Fibroblast of lung (primary cell): ENCODE measurements around the gene CHEK2. TPM values are rescaled to one million over a fixed set of nuclear protein-coding genes. Genes with fewer than 3 reads are reported as not detected.
"Not testable (repeated sequence)": the region's sequence is repeated elsewhere in the genome, so short reads cannot be mapped to it uniquely, and the experiment has no call there.

Experiments used
- DNase-seq, 2 donors: peaks; one replicate each; pipeline versions ENCODE4 v3.0.0 to v3.0.0-alpha.2; 2010; ENCODE audit warnings: low read depth in 2 of 2
- H2AFZ ChIP-seq: 2 replicates; pipeline ENCODE4 v1.5.1; 2012; ENCODE audit warnings: low read length, control low read depth, inconsistent platforms
- H3K27ac ChIP-seq: 2 replicates; pipeline ENCODE4 v1.5.1; 2011; ENCODE audit warnings: low read length, control low read depth; ENCODE audit not compliant: insufficient read depth
- H3K27me3 ChIP-seq: 2 replicates; pipeline ENCODE4 v1.5.1; 2011; ENCODE audit warnings: mild to moderate bottlenecking, low read length; ENCODE audit not compliant: control insufficient read depth, insufficient read depth
- H3K36me3 ChIP-seq: 2 replicates; pipeline ENCODE4 v1.5.1; 2011; ENCODE audit warnings: low read length; ENCODE audit not compliant: control insufficient read depth, insufficient read depth
- H3K4me1 ChIP-seq: 2 replicates; pipeline ENCODE4 v1.5.1; 2011; ENCODE audit warnings: low read length; ENCODE audit not compliant: control insufficient read depth, insufficient read depth; ENCODE audit errors: extremely low read depth
- H3K4me2 ChIP-seq: 2 replicates; pipeline ENCODE4 v1.5.1; 2011; ENCODE audit warnings: low read length, control low read depth; ENCODE audit not compliant: insufficient read depth; ENCODE audit errors: extremely low read depth
- H3K4me3 ChIP-seq, 4 experiments: fragments of 200-600 bp in 1 of 4; sonication (generic) in 1 of 4; replicated peaks in 1 of 4; 2 replicates each; pipeline ENCODE4 v1.5.1; 2011 to 2016; ENCODE audit warnings: low read length in 4 of 4, low read depth in 3 of 4, mild to moderate bottlenecking in 3 of 4, control low read depth in 2 of 4, inconsistent platforms in 1 of 4, mixed read lengths in 1 of 4; ENCODE audit not compliant: insufficient read depth in 1 of 4; ENCODE audit errors: control extremely low read depth in 1 of 4
- H3K79me2 ChIP-seq: 2 replicates; pipeline ENCODE4 v1.5.1; 2012; ENCODE audit warnings: mild to moderate bottlenecking, low read length, inconsistent platforms; ENCODE audit not compliant: control insufficient read depth, insufficient read depth
- H3K9ac ChIP-seq: 2 replicates; pipeline ENCODE4 v1.5.1; 2011; ENCODE audit warnings: mild to moderate bottlenecking, low read length, control low read depth; ENCODE audit not compliant: insufficient read depth
- H3K9me3 ChIP-seq: 2 replicates; pipeline ENCODE4 v1.5.1; 2012; ENCODE audit warnings: low read depth, low read length; ENCODE audit not compliant: control insufficient read depth, insufficient read depth
- H4K20me1 ChIP-seq: 2 replicates; pipeline ENCODE4 v1.5.1; 2011; ENCODE audit warnings: low read length; ENCODE audit not compliant: control insufficient read depth, insufficient read depth; ENCODE audit errors: extremely low read depth
- CTCF ChIP-seq, 2 donors: IDR thresholded peaks in 1 of 2; conservative IDR thresholded peaks in 1 of 2; 1 replicate in 1 of 2; 2 replicates in 1 of 2; pipeline ENCODE4 v1.5.1; 2011 to 2012; ENCODE audit warnings: low read length in 2 of 2, control low read depth in 1 of 2, inconsistent platforms in 1 of 2, low read depth in 1 of 2, mild to moderate bottlenecking in 1 of 2
- EZH2 ChIP-seq: IDR thresholded peaks from 2 replicates; pipeline ENCODE4 v1.5.1; 2012; ENCODE audit warnings: low read length, control low read depth, mild to moderate bottlenecking; ENCODE audit errors: missing control alignments
- polyA plus RNA-seq, 2 donors: library from polyadenylated mRNA; depleted of rRNA in 1 of 2; stranded (reverse) in 1 of 2; unstranded in 1 of 2; fragments of >200 nt; gene quantifications; 2 replicates each; pipeline ENCODE4 v1.2.1, GENCODE V29; 2011 to 2012; ENCODE audit warnings: missing spikeins in 1 of 2
- total RNA-seq: library from RNA; depleted of rRNA; stranded (reverse); fragments of >200 nt; gene quantifications from 2 replicates; pipeline ENCODE4 v1.2.1, GENCODE V29; 2014

The CHEK2 gene
- total and polyA plus RNA-seq, 2 donors (not counting 1 experiment from before 2014, with no cell fraction given) = 14.5 to 17.4 TPM

- no peak overlapping the region for H3K27ac ChIP-seq
- TF ChIP-seq CTCF (conservative IDR thresholded peaks at IDR 0.05 in 1 of 2, IDR thresholded peaks at IDR 0.05 in 1 of 2; ENCODE audit: low read depth in 1 of 2, low read length in 2 of 2) (no peak), EZH2 (no peak)
- peak in 1 of 2 donors; percentile 9 for DNase-seq
- H3K27me3 ChIP-seq = no peaks in the 10 kb centered on the region
- H3K79me2 ChIP-seq = no peaks in the 10 kb centered on the region
- H3K36me3 ChIP-seq = no peaks in the 10 kb centered on the region
- H4K20me1 ChIP-seq = no peaks in the 10 kb centered on the region
- H2AFZ ChIP-seq = no peak overlapping the region
- no peaks in the 10 kb centered on the region for H3K9me3 ChIP-seq
- H3K4me3 ChIP-seq = no peak overlapping the region
- no peaks in the 10 kb centered on the region for H3K4me1 ChIP-seq
- no peak overlapping the region for H3K9ac ChIP-seq
- H3K4me2 ChIP-seq = no peak overlapping the region
Observed at GRCh38 chr22:28759861-28760560, 18.4 kb upstream of the CHEK2 start.

GRCh38 chr22:28754512-28754911 is 12.9 kb upstream of the CHEK2 start:
- H3K27ac ChIP-seq, H3K4me2 ChIP-seq, H3K4me1 ChIP-seq, H3K9ac ChIP-seq, H3K79me2 ChIP-seq, H3K27me3 ChIP-seq, DNase-seq, H4K20me1 ChIP-seq, H3K36me3 ChIP-seq, H3K4me3 ChIP-seq, H2AFZ ChIP-seq, H3K9me3 ChIP-seq: not testable (repeated sequence)

- Histone ChIP-seq H3K36me3 (no peaks in the 10 kb centered on the region), H3K9me3 (no peaks in the 10 kb centered on the region), H3K27me3 (no peaks in the 10 kb centered on the region), H3K27ac (peak overlapping the region; percentile 22), H3K4me3 (peak overlapping the region in 1 of 4 experiments; percentile 23), H3K4me1 (no peaks in the 10 kb centered on the region), H2AFZ (no peak overlapping the region), H4K20me1 (no peaks in the 10 kb centered on the region), H3K9ac (no peak overlapping the region), H3K4me2 (peak overlapping the region; percentile 51), H3K79me2 (no peaks in the 10 kb centered on the region)
- DNase-seq = peak; percentile 84 to 87
- no peak for TF ChIP-seq CTCF (conservative IDR thresholded peaks at IDR 0.05 in 1 of 2, IDR thresholded peaks at IDR 0.05 in 1 of 2; ENCODE audit: low read depth in 1 of 2, low read length in 2 of 2)
- TF ChIP-seq EZH2 = no peak
Observed at GRCh38 chr22:28750471-28750881, 8.9 kb upstream of the CHEK2 start.
